HG03460 (cell line): ENCODE measurements around the gene DHX8.
"Not testable (repeated sequence)": the region's sequence is repeated elsewhere in the genome, so short reads cannot be mapped to it uniquely, and the experiment has no call there.

Experiments
- ATAC-seq: cut with Tn5 transposase; IDR thresholded peaks from one replicate; pipeline ENCODE4 v1.9.1; 2021; ENCODE audit not compliant: unreplicated experiment

DHX8 gene

GRCh38 chr17:43483674-43484551, at the start of gene DHX8:
DHX8 (plus strand) TSS chr17:43483975; CDS start chr17:43484038, 63 bp downstream.
- peak; percentile 94 for ATAC-seq

GRCh38 chr17:43434902-43435319, 48.9 kb upstream of the DHX8 start:
- ATAC-seq = no peak

GRCh38 chr17:43437756-43438155, 46.0 kb upstream of the DHX8 start:
- ATAC-seq = no peak

DNA sequence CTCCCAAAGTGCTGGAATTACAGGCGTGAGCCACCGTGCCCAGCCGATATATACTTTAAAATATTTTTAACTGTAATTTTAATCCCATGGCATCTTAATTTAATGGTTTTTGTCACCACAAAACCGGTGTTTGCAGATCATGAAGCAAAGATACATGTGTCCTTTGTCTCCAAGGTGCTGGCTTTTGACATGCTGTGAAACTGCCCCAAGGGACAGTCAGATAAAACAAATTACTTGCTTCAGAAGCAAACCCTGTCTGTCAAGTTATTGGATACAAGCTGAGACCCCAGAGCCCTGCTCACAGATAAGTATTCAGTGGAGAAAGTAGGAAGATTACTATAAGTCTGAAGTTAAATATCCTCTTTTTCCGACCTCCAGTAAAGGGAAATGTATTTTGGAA, 45.1 kb upstream of the DHX8 start:
- ATAC-seq = no peak

GRCh38 chr17:43439041-43439440, 44.7 kb upstream of the DHX8 start:
- no peak for ATAC-seq

GRCh38 chr17:43442711-43443110, 41.1 kb upstream of the DHX8 start:
- no peak for ATAC-seq

DNA sequence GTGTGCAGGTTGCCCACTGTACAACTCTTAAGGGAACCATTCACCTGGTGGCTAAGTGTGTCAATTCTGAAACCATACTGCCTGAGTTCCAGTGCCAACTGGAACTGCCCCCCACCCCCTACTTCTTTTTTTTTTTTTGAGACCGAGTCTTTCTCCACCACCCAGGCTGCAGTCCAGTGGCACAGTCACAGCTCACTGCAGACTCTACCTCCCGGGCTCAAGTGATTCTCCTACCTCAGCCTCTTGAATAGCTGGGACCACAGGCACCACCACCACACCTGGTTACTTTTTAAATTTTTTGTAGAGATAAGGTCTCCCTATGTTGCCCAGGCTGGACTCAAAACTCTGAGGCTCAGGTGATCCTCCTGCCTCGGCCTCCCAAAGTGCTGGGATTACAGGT, 40.4 kb upstream of the DHX8 start:
- no peak for ATAC-seq

GRCh38 chr17:43444223-43445008, 39.4 kb upstream of the DHX8 start:
- no peak for ATAC-seq

- no peak for ATAC-seq
Measured at GRCh38 chr17:43445009-43445589, 38.7 kb upstream of the DHX8 start.

GRCh38 chr17:43446773-43447172, 37.0 kb upstream of the DHX8 start:
- ATAC-seq = no peak

- ATAC-seq = no peak
Measured at GRCh38 chr17:43448720-43449469, 34.9 kb upstream of the DHX8 start.

GRCh38 chr17:43449470-43450248, 34.1 kb upstream of the DHX8 start:
- ATAC-seq = no peak

- ATAC-seq = not testable (repeated sequence)
Measured at GRCh38 chr17:43450791-43451190, 33.0 kb upstream of the DHX8 start.

GRCh38 chr17:43451741-43452140, 32.0 kb upstream of the DHX8 start:
- not testable (repeated sequence) for ATAC-seq

DNA sequence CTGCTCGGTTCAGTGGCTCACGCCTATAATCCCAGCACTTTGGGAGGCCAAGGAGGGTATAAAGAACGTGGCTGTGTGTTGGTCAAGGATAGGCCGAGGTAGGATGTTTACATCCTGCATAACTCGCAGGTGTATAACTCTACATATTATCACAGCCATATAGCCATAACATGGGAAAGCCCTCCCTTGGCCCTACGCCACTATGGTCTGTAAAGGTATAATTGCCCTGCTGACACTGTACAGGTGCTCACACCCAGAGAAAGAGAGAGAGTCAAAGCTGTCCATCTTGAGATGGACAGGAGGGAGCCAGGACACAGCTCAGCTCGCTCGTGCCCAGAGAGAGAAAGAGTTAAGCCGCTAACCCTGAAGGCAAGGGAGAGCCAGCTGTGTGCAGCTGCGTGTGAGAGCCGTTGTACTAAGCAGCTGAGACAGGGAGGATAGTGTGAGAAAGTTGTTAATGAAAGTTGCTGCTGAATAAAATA, 30.4 kb upstream of the DHX8 start:
- no peak for ATAC-seq

GRCh38 chr17:43454868-43455267, 28.9 kb upstream of the DHX8 start:
- ATAC-seq = no peak

- ATAC-seq = no peak
Measured at GRCh38 chr17:43456029-43456428, 27.7 kb upstream of the DHX8 start.

GRCh38 chr17:43456661-43457361, 27.0 kb upstream of the DHX8 start:
- ATAC-seq = no peak

DNA sequence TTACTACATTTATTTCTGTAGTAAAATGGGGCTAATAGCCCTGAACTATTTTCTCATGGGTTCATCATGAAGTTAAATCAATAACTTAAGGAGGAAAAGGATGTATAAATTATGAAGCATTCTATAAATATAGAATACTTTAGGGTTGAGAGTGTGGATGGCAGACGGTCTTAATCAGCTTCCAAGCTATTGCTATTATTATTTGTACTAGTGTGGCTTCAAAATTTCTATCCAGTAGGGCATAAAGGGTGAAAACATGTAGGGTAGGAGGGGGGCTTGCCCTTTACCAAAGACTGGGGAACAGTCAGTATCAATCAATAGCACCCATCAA, 26.4 kb upstream of the DHX8 start:
- no peak for ATAC-seq

- not testable (repeated sequence) for ATAC-seq
Measured at GRCh38 chr17:43459878-43460277, 23.9 kb upstream of the DHX8 start.
